SU-DHL-6 (cell line): ENCODE results near the gene RUNX1.

Source experiments
- H2AFZ ChIP-seq: fragments of 200-600 bp; sonication (generic); 2 replicates; pipeline ENCODE4 v1.6.1; 2014; ENCODE audit warnings: low read depth, mild to moderate bottlenecking, moderate library complexity, mixed read lengths, antibody characterized with exemption, low read length; ENCODE audit not compliant: severe bottlenecking
- H3F3A ChIP-seq: fragments of 200-600 bp; shearing (Covaris generic); 2 replicates; pipeline ENCODE4 v1.6.0; 2016; ENCODE audit warnings: antibody characterized with exemption, mild to moderate bottlenecking; ENCODE audit not compliant: insufficient read depth
- H3K27ac ChIP-seq: fragments of 200-600 bp; sonication (generic); 2 replicates; pipeline ENCODE4 v1.5.1; 2016; ENCODE audit warnings: low read depth, mild to moderate bottlenecking, low read length, moderate library complexity, mixed read lengths
- H3K27me3 ChIP-seq: fragments of 200-600 bp; sonication (generic), shearing (Covaris generic); 2 replicates; pipeline ENCODE4 v1.6.0; 2014; ENCODE audit warnings: mild to moderate bottlenecking, low read length
- H3K36me3 ChIP-seq: fragments of 200-600 bp; sonication (generic); 2 replicates; pipeline ENCODE4 v1.6.1; 2014; ENCODE audit warnings: mild to moderate bottlenecking, low read length, mixed read lengths
- H3K4me2 ChIP-seq: fragments of 300-600, 200-600 bp; shearing (Covaris generic), sonication (generic); 2 replicates; pipeline ENCODE4 v1.6.0; 2014; ENCODE audit warnings: low read length, low read depth, mild to moderate bottlenecking; ENCODE audit not compliant: poor library complexity, severe bottlenecking
- H3K4me3 ChIP-seq: fragments of 200-600 bp; sonication (generic); 2 replicates; pipeline ENCODE4 v1.5.1; 2014; ENCODE audit warnings: antibody characterized with exemption, low read length, mild to moderate bottlenecking, mixed read lengths; ENCODE audit not compliant: insufficient read depth, poor library complexity, severe bottlenecking
- H3K79me2 ChIP-seq: fragments of 200-600 bp; sonication (generic); 2 replicates; pipeline ENCODE4 v1.6.1; 2014; ENCODE audit warnings: mild to moderate bottlenecking, low read length, moderate library complexity; ENCODE audit not compliant: insufficient read depth
- H3K9ac ChIP-seq: fragments of 200-600 bp; sonication (generic); 2 replicates; pipeline ENCODE4 v1.7.0; 2014; ENCODE audit warnings: mild to moderate bottlenecking, low read length
- H3K9me2 ChIP-seq: fragments of 200-600 bp; sonication (generic); replicated peaks from 2 replicates; pipeline ENCODE4 v1.6.1; 2014; ENCODE audit warnings: low read length; ENCODE audit not compliant: insufficient read depth
- H3K9me3 ChIP-seq: fragments of 200-600 bp; sonication (generic); 2 replicates; pipeline ENCODE4 v1.6.1; 2014; ENCODE audit warnings: low read length, mixed read lengths; ENCODE audit not compliant: insufficient read depth
- H4K20me1 ChIP-seq: fragments of 200-600 bp; sonication (generic); 2 replicates; pipeline ENCODE4 v1.6.1; 2014; ENCODE audit warnings: low read depth, mild to moderate bottlenecking, antibody characterized with exemption, low read length, moderate library complexity, mixed read lengths
- EZH2phosphoT487 ChIP-seq: fragments of 200-600 bp; sonication (generic), shearing (Covaris generic); conservative IDR thresholded peaks from 2 replicates; pipeline ENCODE4 v1.6.1; 2018; ENCODE audit warnings: mild to moderate bottlenecking, antibody characterized with exemption, low read length, moderate library complexity, mixed read lengths
- TF ChIP-seq, protein P1 (sequence below): fragments of 200-600 bp; sonication (generic); IDR thresholded peaks from one replicate; pipeline ENCODE4 v1.5.1; 2017; ENCODE audit warnings: antibody characterized with exemption, mild to moderate bottlenecking, low read length, moderate library complexity; ENCODE audit not compliant: insufficient read depth, poor library complexity, severe bottlenecking

Gene RUNX1

DNA sequence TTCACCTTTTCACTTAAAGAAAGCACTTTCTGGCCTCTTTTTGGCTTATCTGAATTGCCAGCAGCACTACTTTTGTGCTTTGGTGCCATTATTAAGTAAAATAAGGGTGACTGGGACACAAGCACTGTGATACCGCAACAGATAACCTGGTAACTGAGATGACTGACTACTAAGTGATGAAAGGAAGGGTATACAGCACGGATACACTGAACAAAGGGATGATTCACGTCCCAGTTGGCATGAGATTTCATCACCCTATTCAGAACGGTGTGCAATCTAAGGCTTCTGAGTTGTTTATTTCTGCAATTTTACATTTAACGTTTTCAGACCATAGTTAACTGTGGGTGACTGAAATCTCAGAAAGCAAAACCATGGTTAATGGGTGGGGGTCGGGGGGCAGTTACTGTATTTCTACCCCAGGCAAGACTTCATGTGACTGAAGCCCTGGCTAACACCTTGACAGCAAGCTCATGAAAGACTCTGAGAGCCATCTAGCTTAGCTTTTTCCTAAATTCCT lies 277.5 kb downstream of the RUNX1 start:
- Histone ChIP-seq H3K79me2 (no peaks in the 10 kb centered on the region), H3K4me2 (no peak overlapping the region), H3K36me3 (no peaks in the 10 kb centered on the region), H3K9ac (no peak overlapping the region), H4K20me1 (no peaks in the 10 kb centered on the region), H2AFZ (no peak overlapping the region), H3F3A (no peaks in the 10 kb centered on the region), H3K27ac (no peak overlapping the region), H3K27me3 (no peaks in the 10 kb centered on the region), H3K9me3 (no peaks in the 10 kb centered on the region), H3K4me3 (no peak overlapping the region), H3K9me2 (no peaks in the 10 kb centered on the region)
- TF ChIP-seq, protein P1, sequence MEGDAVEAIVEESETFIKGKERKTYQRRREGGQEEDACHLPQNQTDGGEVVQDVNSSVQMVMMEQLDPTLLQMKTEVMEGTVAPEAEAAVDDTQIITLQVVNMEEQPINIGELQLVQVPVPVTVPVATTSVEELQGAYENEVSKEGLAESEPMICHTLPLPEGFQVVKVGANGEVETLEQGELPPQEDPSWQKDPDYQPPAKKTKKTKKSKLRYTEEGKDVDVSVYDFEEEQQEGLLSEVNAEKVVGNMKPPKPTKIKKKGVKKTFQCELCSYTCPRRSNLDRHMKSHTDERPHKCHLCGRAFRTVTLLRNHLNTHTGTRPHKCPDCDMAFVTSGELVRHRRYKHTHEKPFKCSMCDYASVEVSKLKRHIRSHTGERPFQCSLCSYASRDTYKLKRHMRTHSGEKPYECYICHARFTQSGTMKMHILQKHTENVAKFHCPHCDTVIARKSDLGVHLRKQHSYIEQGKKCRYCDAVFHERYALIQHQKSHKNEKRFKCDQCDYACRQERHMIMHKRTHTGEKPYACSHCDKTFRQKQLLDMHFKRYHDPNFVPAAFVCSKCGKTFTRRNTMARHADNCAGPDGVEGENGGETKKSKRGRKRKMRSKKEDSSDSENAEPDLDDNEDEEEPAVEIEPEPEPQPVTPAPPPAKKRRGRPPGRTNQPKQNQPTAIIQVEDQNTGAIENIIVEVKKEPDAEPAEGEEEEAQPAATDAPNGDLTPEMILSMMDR: no peak
- no peak for TF ChIP-seq EZH2phosphoT487

- H3K9ac ChIP-seq: no peak overlapping the region
- H2AFZ ChIP-seq: no peak overlapping the region
- TF ChIP-seq EZH2phosphoT487: no peak
- TF ChIP-seq, protein P1: no peak
- no peak overlapping the region for H3K4me3 ChIP-seq
- no peaks in the 10 kb centered on the region for H3K36me3 ChIP-seq
- H3K9me3 ChIP-seq: no peaks in the 10 kb centered on the region
- no peaks in the 10 kb centered on the region for H3K79me2 ChIP-seq
- H3K4me2 ChIP-seq: no peak overlapping the region
- no peaks in the 10 kb centered on the region for H4K20me1 ChIP-seq
- H3K27me3 ChIP-seq: no peaks in the 10 kb centered on the region
- H3K9me2 ChIP-seq: no peaks in the 10 kb centered on the region
- H3K27ac ChIP-seq: no peak overlapping the region
- H3F3A ChIP-seq: no peaks in the 10 kb centered on the region
Measured at GRCh38 chr21:34770576-34770975, 278.5 kb downstream of the RUNX1 start.

GRCh38 chr21:34768326-34768725 lies 280.8 kb downstream of the RUNX1 start:
- H3K9ac ChIP-seq: no peak overlapping the region
- no peak overlapping the region for H3K4me2 ChIP-seq
- H3K27ac ChIP-seq: no peak overlapping the region
- TF ChIP-seq, protein P1: no peak
- no peak for TF ChIP-seq EZH2phosphoT487
- no peaks in the 10 kb centered on the region for H3K36me3 ChIP-seq
- H3K79me2 ChIP-seq: no peaks in the 10 kb centered on the region
- H3K4me3 ChIP-seq: no peak overlapping the region
- no peaks in the 10 kb centered on the region for H4K20me1 ChIP-seq
- H3F3A ChIP-seq: no peaks in the 10 kb centered on the region
- no peaks in the 10 kb centered on the region for H3K9me3 ChIP-seq
- no peak overlapping the region for H2AFZ ChIP-seq
- H3K27me3 ChIP-seq: no peaks in the 10 kb centered on the region
- no peaks in the 10 kb centered on the region for H3K9me2 ChIP-seq
